ENCODE results near the gene STK33. TPM values are rescaled to one million over a fixed set of nuclear protein-coding genes. Genes with fewer than 3 reads are reported as not detected.

Gene STK33
- total RNA-seq, 2 donors from 2014 or later, result 6.1 to 7.3 TPM

GRCh38 chr11:8365216-8365941 is 228.6 kb downstream of the STK33 start:
- peak; percentile 29 for DNase-seq (ENCODE audit: low spot score)
- intact Hi-C loops (cut with DNase I), result no loop called here

- intact Hi-C loops (cut with DNase I), result no loop called here
- peak; percentile 71 for DNase-seq (ENCODE audit: low spot score)
Observed at GRCh38 chr11:8363921-8364320, 230.1 kb downstream of the STK33 start.

- peak; percentile 37 for DNase-seq (ENCODE audit: low spot score)
- intact Hi-C loops (cut with DNase I), result no loop called here
Observed at GRCh38 chr11:8362899-8363298, 231.1 kb downstream of the STK33 start.

- DNase-seq (ENCODE audit: low spot score), result no peak
- intact Hi-C loops (cut with DNase I), result no loop called here
Observed at GRCh38 chr11:8362491-8362890, 231.5 kb downstream of the STK33 start.

- intact Hi-C loops (cut with DNase I), result no loop called here
- DNase-seq (ENCODE audit: low spot score), result peak; percentile 68
Observed at GRCh38 chr11:8361664-8362210, 232.3 kb downstream of the STK33 start.

- peak; percentile 40 for DNase-seq (ENCODE audit: low spot score)
- intact Hi-C loops (cut with DNase I), result no loop called here
Observed at GRCh38 chr11:8361206-8361605, 232.8 kb downstream of the STK33 start.

GRCh38 chr11:8360086-8360828 is 233.8 kb downstream of the STK33 start:
- DNase-seq (ENCODE audit: low spot score), result peak; percentile 50
- intact Hi-C loops (cut with DNase I), result no loop called here

GRCh38 chr11:8359521-8359920 is 234.5 kb downstream of the STK33 start:
- peak; percentile 49 for DNase-seq (ENCODE audit: low spot score)
- intact Hi-C loops (cut with DNase I), result no loop called here

- DNase-seq (ENCODE audit: low spot score), result peak; percentile 59
- intact Hi-C loops (cut with DNase I), result no loop called here
Observed at GRCh38 chr11:8357891-8358566, 236.0 kb downstream of the STK33 start.

GRCh38 chr11:8357505-8357888 is 236.5 kb downstream of the STK33 start:
- intact Hi-C loops (cut with DNase I), result no loop called here

GRCh38 chr11:8356721-8357504 is 237.1 kb downstream of the STK33 start:
- peak; percentile 81 for DNase-seq (ENCODE audit: low spot score)
- intact Hi-C loops (cut with DNase I), result no loop called here

More at GRCh38 chr11:8357505-8357888, 236.5 kb downstream of the STK33 start:
- no peak for DNase-seq (ENCODE audit: low spot score)

GRCh38 chr11:8356216-8356615 is 237.8 kb downstream of the STK33 start:
- intact Hi-C loops (cut with DNase I), result no loop called here
- DNase-seq (ENCODE audit: low spot score), result peak; percentile 45

- DNase-seq (ENCODE audit: low spot score), result peak; percentile 60
- intact Hi-C loops (cut with DNase I), result no loop called here
Observed at GRCh38 chr11:8355416-8355742, 238.6 kb downstream of the STK33 start.

GRCh38 chr11:8354622-8355415 is 239.2 kb downstream of the STK33 start:
- peak; percentile 70 for DNase-seq (ENCODE audit: low spot score)
- intact Hi-C loops (cut with DNase I), result no loop called here

- intact Hi-C loops (cut with DNase I), result no loop called here
Observed at GRCh38 chr11:8352876-8353505, 241.0 kb downstream of the STK33 start.

GRCh38 chr11:8352103-8352875 is 241.7 kb downstream of the STK33 start:
- intact Hi-C loops (cut with DNase I), result no loop called here
- DNase-seq (ENCODE audit: low spot score), result no peak

More at GRCh38 chr11:8352876-8353505, 241.0 kb downstream of the STK33 start:
- DNase-seq (ENCODE audit: low spot score), result no peak

- DNase-seq (ENCODE audit: low spot score), result no peak
- intact Hi-C loops (cut with DNase I), result no loop called here
Observed at GRCh38 chr11:8351223-8351622, 242.8 kb downstream of the STK33 start.

Data from posterior vena cava (tissue), 2 donors.